ENCODE data around the gene HOMER3. TPM values are rescaled to one million over a fixed set of nuclear protein-coding genes. Genes with fewer than 3 reads are reported as not detected.

HOMER3 gene
- total RNA-seq, 6 donors from 2014 or later, result 17.3 to 58.0 (median 27.8) TPM

- H3K36me3 ChIP-seq, result peaks cover 29 to 84% (median 75%) of the 10 kb centered on the region in 4 donors
- H3K4me3 ChIP-seq, result no peak overlapping the region
- H3K27me3 ChIP-seq, result no peaks in the 10 kb centered on the region
- H3K9me3 ChIP-seq, result no peaks in the 10 kb centered on the region
- no peak overlapping the region for H3K27ac ChIP-seq
- ATAC-seq (ENCODE audit: low FRiP score in 2 of 2), result no peak
- H3K4me1 ChIP-seq, result peaks cover 11 to 17% (median 13%) of the 10 kb centered on the region in 4 donors
- no peak for DNase-seq
- TF ChIP-seq POLR2AphosphoS5 (IDR thresholded peaks at IDR 0.05) (no peak), POLR2A (IDR thresholded peaks at IDR 0.05) (no peak), EP300 (IDR thresholded peaks at IDR 0.05) (no peak), CTCF (IDR thresholded peaks at IDR 0.05) (no peak)
- WGBS, 2 donors, result 98% methylated on average over 12 to 15 of the region's 15 CpGs
These were observed 16.3 kb downstream of the HOMER3 start for GRCh38 chr19:18924684-18925213.

- Histone ChIP-seq H3K27ac (no peak overlapping the region), H3K27me3 (no peaks in the 10 kb centered on the region), H3K9me3 (no peaks in the 10 kb centered on the region), H3K4me1 (peaks cover 23 to 30% (median 25%) of the 10 kb centered on the region in 4 donors), H3K36me3 (peaks cover 25 to 61% (median 57%) of the 10 kb centered on the region in 4 donors), H3K4me3 (no peak overlapping the region)
- TF ChIP-seq EP300 (IDR thresholded peaks at IDR 0.05) (no peak), CTCF (IDR thresholded peaks at IDR 0.05) (no peak), POLR2A (IDR thresholded peaks at IDR 0.05) (no peak), POLR2AphosphoS5 (IDR thresholded peaks at IDR 0.05) (no peak)
- DNase-seq, result peak in 1 of 2 donors; percentile 77
- WGBS, 2 donors, result 90 to 93% methylated on average over 14 to 28 of the region's 29 CpGs
- no peak for ATAC-seq (ENCODE audit: low FRiP score in 2 of 2)
These were observed 18.6 kb downstream of the HOMER3 start for GRCh38 chr19:18922228-18922985.

- WGBS, 2 donors, result 94 to 96% methylated on average over 11 to 16 of the region's 17 CpGs
- peaks cover 25 to 56% (median 54%) of the 10 kb centered on the region in 4 donors for H3K36me3 ChIP-seq
- H3K4me1 ChIP-seq, result peaks cover 24 to 37% (median 27%) of the 10 kb centered on the region in 4 donors
- ATAC-seq (ENCODE audit: low FRiP score in 2 of 2) (no peak), DNase-seq (peak in 1 of 2 donors; percentile 76)
- no peaks in the 10 kb centered on the region for H3K27me3 ChIP-seq
- TF ChIP-seq POLR2A (IDR thresholded peaks at IDR 0.05) (no peak), EP300 (IDR thresholded peaks at IDR 0.05) (no peak), CTCF (IDR thresholded peaks at IDR 0.05) (no peak)
- H3K27ac ChIP-seq, result no peak overlapping the region
- no peaks in the 10 kb centered on the region for H3K9me3 ChIP-seq
- no peak overlapping the region for H3K4me3 ChIP-seq
These were observed 19.4 kb downstream of the HOMER3 start for GRCh38 chr19:18921593-18921992.

- Histone ChIP-seq H3K4me1 (peaks cover 26 to 45% (median 28%) of the 10 kb centered on the region in 4 donors), H3K4me3 (peak overlapping the region; percentile 58 to 97 (median 86)), H3K36me3 (peaks cover 22 to 50% (median 44%) of the 10 kb centered on the region in 4 donors), H3K9me3 (no peaks in the 10 kb centered on the region), H3K27ac (peak overlapping the region in 1 of 4 donors; percentile 64), H3K27me3 (no peaks in the 10 kb centered on the region)
- no peak for TF ChIP-seq EP300 (IDR thresholded peaks at IDR 0.05)
- TF ChIP-seq POLR2AphosphoS5 (IDR thresholded peaks at IDR 0.05), result no peak
- no peak for TF ChIP-seq POLR2A (IDR thresholded peaks at IDR 0.05)
- ATAC-seq (ENCODE audit: low FRiP score in 2 of 2), result no peak
- DNase-seq, result no peak
- WGBS, 2 donors, result 56 to 58% methylated on average over 9 of the region's 9 CpGs
These were observed 20.6 kb downstream of the HOMER3 start for GRCh38 chr19:18920400-18920799.

- DNase-seq, result no peak
- H3K9me3 ChIP-seq, result no peaks in the 10 kb centered on the region
- H3K27me3 ChIP-seq, result no peaks in the 10 kb centered on the region
- peak overlapping the region; percentile 64 to 78 (median 71) for H3K27ac ChIP-seq
- H3K36me3 ChIP-seq, result peaks cover 21 to 50% (median 44%) of the 10 kb centered on the region in 4 donors
- H3K4me1 ChIP-seq, result peaks cover 26 to 51% (median 28%) of the 10 kb centered on the region in 4 donors
- TF ChIP-seq POLR2AphosphoS5 (IDR thresholded peaks at IDR 0.05) (no peak), POLR2A (IDR thresholded peaks at IDR 0.05) (no peak), EP300 (IDR thresholded peaks at IDR 0.05) (no peak), CTCF (IDR thresholded peaks at IDR 0.05) (no peak)
- ATAC-seq (ENCODE audit: low FRiP score in 2 of 2), result no peak
- peak overlapping the region; percentile 58 to 97 (median 86) for H3K4me3 ChIP-seq
- 1% methylated on average over 15 of the region's 15 CpGs for WGBS, 2 donors
These were observed 21.2 kb downstream of the HOMER3 start for GRCh38 chr19:18919900-18920214.
